Right lobe of liver (tissue), 6 donors: ENCODE data around the gene NPAT. TPM values are rescaled to one million over a fixed set of nuclear protein-coding genes. Genes with fewer than 3 reads are reported as not detected.
A peak's percentile ranks its signal among the peaks of the same experiment; 100 is the strongest.

Source experiments
- ATAC-seq, 4 donors: fragments of 200-7000 bp; cut with Tn5 transposase; one replicate each; pipeline ENCODE4 v1.9.1; 2020; ENCODE audit warnings: mild to moderate bottlenecking in 4 of 4, moderate library complexity in 4 of 4
- DNase-seq, 3 donors: peaks; one replicate each; pipeline ENCODE4 v3.0.0-alpha.2; 2020
- H3K27ac ChIP-seq, 3 donors: fragments of 200-600 bp; one replicate each; pipeline ENCODE4 v1.8.0; 2022
- H3K27me3 ChIP-seq, 2 donors: fragments of 200-600 bp; one replicate each; pipeline ENCODE4 v1.8.0; 2022
- H3K36me3 ChIP-seq, 4 donors: fragments of 200-600 bp; sonication (generic) in 1 of 4; one replicate each; pipeline versions ENCODE4 v1.5.1 to v1.8.0; 2017 to 2022; ENCODE audit warnings: control low read depth in 1 of 4
- H3K4me1 ChIP-seq, 4 donors: fragments of 200-600 bp; sonication (generic) in 1 of 4; one replicate each; pipeline versions ENCODE4 v1.5.1 to v1.8.0; 2017 to 2022; ENCODE audit warnings: control low read depth in 1 of 4
- H3K4me3 ChIP-seq, 3 donors: fragments of 200-600 bp; one replicate each; pipeline ENCODE4 v1.8.0; 2022
- H3K9me3 ChIP-seq, 4 donors: fragments of 200-600 bp; sonication (generic) in 1 of 4; one replicate each; pipeline versions ENCODE4 v1.5.1 to v1.8.0; 2017 to 2022; ENCODE audit warnings: control low read depth in 1 of 4
- CTCF ChIP-seq, 4 donors: fragments of 200-600 bp in 3 of 4; fragments of 450-650 bp in 1 of 4; IDR thresholded peaks; one replicate each; pipeline versions ENCODE4 v1.5.1 to v1.8.0; 2016 to 2022; ENCODE audit warnings: antibody characterized with exemption in 4 of 4, mild to moderate bottlenecking in 2 of 4
- POLR2A ChIP-seq: fragments of 450-650 bp; IDR thresholded peaks from one replicate; pipeline ENCODE4 v1.6.1; 2017; ENCODE audit warnings: antibody characterized with exemption, mild to moderate bottlenecking
- WGBS: methylation state at CpG from one replicate; pipeline ENCODE4 v1.1.6; 2018; ENCODE audit warnings: low coverage, low lambda C conversion rate; ENCODE audit not compliant: insufficient coverage; ENCODE audit errors: missing lambda C conversion rate; 5-methylcytosine and 5-hydroxymethylcytosine counted together
- intact Hi-C, 2 donors: fragments of 100-400 bp; cut with DNase I; formaldehyde crosslinking; loops; one replicate each; pipeline versions ENCODE4 v1.11.2 to v1.14.1; 2022
- total RNA-seq, 6 experiments: library from RNA; depleted of rRNA in 2 of 6; stranded (reverse); fragments of >200 nt in 2 of 6; fragmentation: NEBNext Ultra II Directional in 3 of 6; extraction: Animal tissue kit (Norgen Biotek cat#: 25700) in 3 of 6; gene quantifications; one replicate each; pipeline versions ENCODE4 v1.1.0 to v1.2.4, GENCODE V29; 2016 to 2023
- donor health status: DM: no; HTN: yes; CAD: no.
- donor health status: DM: no; HTN: no; CAD: no.
- donor health status: DM: no; HTN: no; CAD: no.
- donor health status: DM: no; HTN: yes; CAD: no.
- donor health status: DM: no; HTN: yes; CAD: no.

The NPAT gene
- total RNA-seq, 6 experiments from 2014 or later = 4.8 to 7.8 (median 5.9) TPM

GRCh38 chr11:108198833-108199232, 23.6 kb downstream of the NPAT start:
- WGBS = 74% methylated on average over 6 of the region's 8 CpGs
- Histone ChIP-seq H3K27me3 (no peaks in the 10 kb centered on the region), H3K9me3 (no peaks in the 10 kb centered on the region), H3K27ac (no peak overlapping the region), H3K36me3 (peaks cover 0 to 13% (median under 1%) of the 10 kb centered on the region in 4 donors), H3K4me3 (no peak overlapping the region), H3K4me1 (peaks cover 0 to 9% (median 3%) of the 10 kb centered on the region in 4 donors)
- TF ChIP-seq POLR2A = no peak
- TF ChIP-seq CTCF (IDR thresholded peaks at IDR 0.05) = no peak
- intact Hi-C loops = no loop called here
- ATAC-seq (peak in 3 of 4 donors; percentile 21 to 44 (median 29)), DNase-seq (no peak)

GRCh38 chr11:108197351-108197750, 25.1 kb downstream of the NPAT start:
- Histone ChIP-seq H3K4me1 (peaks cover 0 to 9% (median 3%) of the 10 kb centered on the region in 4 donors), H3K27me3 (no peaks in the 10 kb centered on the region), H3K4me3 (no peak overlapping the region), H3K36me3 (peaks cover 0 to 18% (median 5%) of the 10 kb centered on the region in 4 donors), H3K9me3 (no peaks in the 10 kb centered on the region), H3K27ac (peak overlapping the region in 2 of 3 donors; percentile 13 to 27)
- DNase-seq (no peak), ATAC-seq (peak; percentile 79 to 95 (median 92))
- intact Hi-C loops = no loop called here
- TF ChIP-seq POLR2A (no peak), CTCF (IDR thresholded peaks at IDR 0.05) (peak in 2 of 4 donors; percentile 6 to 24)

GRCh38 chr11:108196901-108197300, 25.5 kb downstream of the NPAT start:
- no peak for TF ChIP-seq CTCF (IDR thresholded peaks at IDR 0.05)
- no peak for TF ChIP-seq POLR2A
- peaks cover 0 to 18% (median 5%) of the 10 kb centered on the region in 4 donors for H3K36me3 ChIP-seq
- H3K27me3 ChIP-seq = no peaks in the 10 kb centered on the region
- no peak overlapping the region for H3K4me3 ChIP-seq
- whole genome bisulfite sequencing = 92% methylated on average over 3 of the region's 3 CpGs
- H3K27ac ChIP-seq = peak overlapping the region in 2 of 3 donors; percentile 13 to 27
- intact Hi-C loops = no loop called here
- peaks cover 0 to 9% (median 3%) of the 10 kb centered on the region in 4 donors for H3K4me1 ChIP-seq
- DNase-seq = no peak
- no peak for ATAC-seq
- H3K9me3 ChIP-seq = no peaks in the 10 kb centered on the region

- TF ChIP-seq CTCF (IDR thresholded peaks at IDR 0.05) (no peak), POLR2A (no peak)
- H3K36me3 ChIP-seq = peaks cover 0 to 27% (median 8%) of the 10 kb centered on the region in 4 donors
Measured at GRCh38 chr11:108193725-108194124, 28.7 kb downstream of the NPAT start.

GRCh38 chr11:108177570-108177969, 44.9 kb downstream of the NPAT start:
- H3K9me3 ChIP-seq = no peaks in the 10 kb centered on the region
- 45% methylated on average over 5 of the region's 5 CpGs for WGBS
- peaks cover 0 to 29% (median 3%) of the 10 kb centered on the region in 4 donors for H3K36me3 ChIP-seq
- peak; percentile 83 to 97 (median 92) for ATAC-seq
- TF ChIP-seq CTCF (IDR thresholded peaks at IDR 0.05) (no peak), POLR2A (no peak)
- DNase-seq = peak; percentile 59 to 75 (median 64)
- no peaks in the 10 kb centered on the region for H3K27me3 ChIP-seq
- peak overlapping the region in 2 of 3 donors; percentile 30 to 34 for H3K27ac ChIP-seq
- intact Hi-C loops = no loop called here
- no peak overlapping the region for H3K4me3 ChIP-seq
- peaks cover 0 to 10% (median 3%) of the 10 kb centered on the region in 4 donors for H3K4me1 ChIP-seq

More at GRCh38 chr11:108193725-108194124, 28.7 kb downstream of the NPAT start:
- Histone ChIP-seq H3K27ac (no peak overlapping the region), H3K9me3 (no peaks in the 10 kb centered on the region), H3K4me3 (no peak overlapping the region), H3K27me3 (no peaks in the 10 kb centered on the region), H3K4me1 (peaks cover 0 to 9% (median 3%) of the 10 kb centered on the region in 4 donors)
- intact Hi-C loops = no loop called here
- DNase-seq (no peak), ATAC-seq (no peak)
